ENCODE results near the gene PRKAR2B.

GRCh38 chr7:107034553-107034952 lies 10.0 kb upstream of the PRKAR2B start:
- no peak for TF ChIP-seq CTCF (IDR thresholded peaks at IDR 0.05)
- no peak for TF ChIP-seq EZH2phosphoT487 (IDR thresholded peaks at IDR 0.05)

Measured in neural progenitor cell (in vitro differentiated cells).